GM19035 (cell line): Measurements from ENCODE around the gene QPCT.
A peak's percentile ranks its signal among the peaks of the same experiment; 100 is the strongest.
"Not testable (repeated sequence)": the region's sequence is repeated elsewhere in the genome, so short reads cannot be mapped to it uniquely, and the experiment has no call there.

Experiments
- ATAC-seq: cut with Tn5 transposase; IDR thresholded peaks from one replicate; pipeline ENCODE4 v1.9.1; 2021; ENCODE audit not compliant: unreplicated experiment

QPCT gene

DNA sequence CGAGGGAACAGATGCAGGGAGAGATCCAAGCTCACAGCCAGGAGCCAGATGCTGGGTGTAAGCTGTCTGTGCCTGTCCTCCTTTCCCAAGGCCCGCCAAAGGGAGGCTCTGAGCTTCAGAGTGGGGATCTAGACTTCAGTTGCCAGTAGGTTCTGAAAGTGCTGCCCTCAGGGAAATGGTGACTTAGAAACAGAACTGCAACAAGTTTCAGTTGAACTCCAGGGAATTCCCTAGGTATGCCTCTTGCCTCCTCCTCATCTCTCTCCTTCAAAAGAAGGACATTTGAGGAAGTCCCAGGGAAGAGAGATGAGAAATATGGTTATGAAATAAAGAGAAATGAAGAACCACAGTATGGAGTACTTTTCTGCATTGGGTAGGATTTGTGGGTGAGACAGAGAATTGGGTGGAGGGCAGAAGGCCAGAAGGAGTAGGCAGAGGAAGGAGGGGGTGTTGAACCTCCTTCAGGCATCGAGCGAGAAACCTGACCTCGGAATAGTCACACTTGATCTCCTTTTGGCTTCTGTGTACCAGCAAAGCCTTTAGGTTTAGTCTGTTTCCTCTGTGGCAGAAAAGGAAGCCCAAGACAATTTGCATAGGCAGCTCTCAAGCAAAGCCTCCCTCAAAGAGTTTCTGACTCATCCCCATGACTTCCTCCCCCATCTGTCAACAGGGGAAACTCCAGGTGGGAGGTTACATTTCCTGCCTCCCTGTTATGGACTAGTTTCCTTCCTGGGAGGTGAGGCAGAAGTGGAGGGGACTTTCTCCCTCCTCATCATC, 45.7 kb downstream of the QPCT start:
- ATAC-seq, result peak; percentile 94

DNA sequence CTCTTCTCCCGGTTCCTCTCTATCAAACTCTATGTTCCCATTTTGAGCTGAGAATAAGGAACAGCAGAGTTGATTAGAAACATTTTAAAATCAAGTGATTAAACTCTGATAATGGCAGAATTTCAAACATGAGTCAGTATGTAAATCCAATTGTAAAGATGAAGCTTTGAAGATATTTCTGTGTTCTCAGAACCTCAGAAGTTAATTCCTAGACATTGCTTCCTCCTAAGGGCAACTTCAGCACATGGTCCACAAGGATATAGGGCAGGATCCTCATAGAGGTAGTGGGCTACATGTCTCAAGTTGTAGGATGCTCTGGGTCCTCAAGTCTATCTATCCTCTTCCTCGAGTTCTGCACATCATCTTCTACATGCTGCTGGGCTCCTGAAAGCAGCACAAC, 46.3 kb downstream of the QPCT start:
- ATAC-seq, result no peak

DNA sequence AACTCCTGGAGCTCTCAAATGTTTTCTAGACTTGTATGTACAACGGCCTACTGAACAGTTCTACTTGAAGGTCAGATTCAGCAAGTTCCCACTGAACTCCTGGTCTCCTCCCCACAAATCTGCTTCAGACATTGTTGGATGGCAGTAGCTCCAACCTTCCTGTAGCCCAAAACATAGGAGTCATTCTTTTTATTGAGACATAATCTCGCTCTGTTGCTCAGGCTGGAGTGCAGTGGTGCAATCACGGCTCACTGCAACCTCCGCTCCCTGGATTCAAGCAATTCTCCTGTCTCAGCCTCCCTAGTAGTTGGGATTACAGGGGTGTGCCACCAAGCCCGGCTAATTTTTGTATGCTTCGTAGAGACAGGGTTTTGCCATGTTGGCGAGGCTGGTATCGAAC, 47.3 kb downstream of the QPCT start:
- ATAC-seq, result no peak

GRCh38 chr2:37392428-37392827, 48.0 kb downstream of the QPCT start:
- no peak for ATAC-seq

DNA sequence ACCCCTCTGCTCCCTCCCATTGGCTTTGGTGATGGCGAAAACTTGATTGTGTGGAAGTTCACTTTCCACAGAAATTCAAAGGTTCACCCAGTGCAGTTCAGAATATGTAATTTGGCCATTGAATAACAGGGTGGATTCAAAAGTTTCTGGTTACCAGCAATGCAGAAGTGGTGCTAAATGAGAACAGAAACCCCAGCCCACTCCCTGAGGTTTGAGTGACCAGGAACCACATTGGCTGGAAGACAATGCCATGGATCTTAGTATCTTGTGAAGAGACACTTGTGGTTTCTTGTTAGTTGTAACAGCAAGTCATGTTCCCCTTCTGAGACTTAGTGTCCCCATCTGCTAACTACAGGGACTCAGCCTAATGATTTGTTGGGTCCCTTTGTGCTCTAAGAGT, 49.8 kb downstream of the QPCT start:
- ATAC-seq, result no peak

GRCh38 chr2:37394796-37395555, 50.5 kb downstream of the QPCT start:
- ATAC-seq, result no peak

GRCh38 chr2:37396890-37397565, 52.6 kb downstream of the QPCT start:
- ATAC-seq, result no peak

GRCh38 chr2:37398990-37399389, 54.6 kb downstream of the QPCT start:
- no peak for ATAC-seq

DNA sequence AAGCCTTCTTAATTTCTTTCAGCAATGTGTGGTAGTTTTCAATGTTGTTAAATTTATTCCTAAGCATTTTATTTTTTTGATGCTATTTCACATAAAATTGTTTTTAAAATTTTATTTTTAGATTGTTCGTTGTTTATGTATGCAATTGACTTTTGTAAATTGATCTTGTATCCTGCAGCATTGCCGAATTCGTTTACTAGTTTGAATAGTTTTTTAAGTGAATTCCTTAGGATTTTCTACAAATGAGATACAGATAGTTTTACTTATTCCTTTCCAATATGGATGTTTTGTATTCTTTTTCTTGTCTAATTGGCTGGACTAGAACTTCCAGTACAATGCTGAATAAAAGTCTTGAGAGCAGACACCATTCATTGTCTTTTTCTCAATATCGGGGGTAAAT, 55.6 kb downstream of the QPCT start:
- no peak for ATAC-seq

DNA sequence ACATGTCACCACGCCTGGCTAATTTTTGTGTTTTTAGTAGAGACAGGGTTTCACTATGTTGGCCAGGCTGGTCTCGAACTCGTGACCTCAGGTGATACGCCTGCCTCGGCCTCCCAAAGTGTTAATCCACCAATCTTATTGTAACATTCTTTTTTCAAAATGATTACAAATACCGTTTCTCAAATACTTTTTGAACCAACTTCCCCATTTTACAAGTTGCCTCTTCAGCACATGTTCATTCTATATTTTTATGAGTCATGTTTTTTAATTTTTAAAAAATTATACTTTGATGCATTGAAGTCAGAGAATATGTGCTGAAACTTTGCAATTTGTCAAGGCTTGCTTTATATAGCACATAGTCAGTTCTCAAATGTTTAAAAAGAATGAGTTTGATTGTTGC, 58.2 kb downstream of the QPCT start:
- no peak for ATAC-seq

- ATAC-seq, result no peak
Observed at GRCh38 chr2:37405781-37406180, 61.4 kb downstream of the QPCT start.

GRCh38 chr2:37412231-37412630, 67.8 kb downstream of the QPCT start:
- no peak for ATAC-seq

DNA sequence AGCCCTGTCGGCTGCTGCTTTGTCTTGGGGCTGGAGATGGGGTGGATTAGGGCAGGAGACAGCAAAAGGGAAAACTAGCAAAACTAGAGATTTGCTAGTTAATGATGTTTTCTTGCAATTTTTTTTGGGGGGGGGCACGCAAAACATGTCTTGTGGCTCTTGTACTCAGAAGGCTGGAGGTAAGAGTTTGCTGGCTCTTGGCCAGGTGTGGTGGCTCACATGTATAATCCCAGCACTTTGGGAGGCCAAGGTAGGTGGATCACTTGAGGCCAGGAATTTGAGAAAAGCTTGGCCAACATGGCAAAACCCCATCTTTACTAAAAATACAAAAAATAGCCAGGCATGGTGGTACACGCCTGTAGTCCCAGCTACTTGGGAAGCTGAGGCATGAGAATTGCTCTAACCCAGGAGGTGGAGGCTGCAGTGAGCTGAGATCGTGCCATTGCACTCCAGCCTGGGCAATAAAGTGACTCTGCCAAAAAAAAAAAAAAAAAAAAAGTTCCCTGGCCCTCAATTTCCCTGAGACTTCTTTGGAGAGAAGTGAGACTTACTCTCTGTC, 69.6 kb downstream of the QPCT start:
- not testable (repeated sequence) for ATAC-seq

- ATAC-seq, result no peak
Observed at GRCh38 chr2:37414470-37414949, 70.1 kb downstream of the QPCT start.

- ATAC-seq, result no peak
Observed at GRCh38 chr2:37415128-37415820, 70.8 kb downstream of the QPCT start.

DNA sequence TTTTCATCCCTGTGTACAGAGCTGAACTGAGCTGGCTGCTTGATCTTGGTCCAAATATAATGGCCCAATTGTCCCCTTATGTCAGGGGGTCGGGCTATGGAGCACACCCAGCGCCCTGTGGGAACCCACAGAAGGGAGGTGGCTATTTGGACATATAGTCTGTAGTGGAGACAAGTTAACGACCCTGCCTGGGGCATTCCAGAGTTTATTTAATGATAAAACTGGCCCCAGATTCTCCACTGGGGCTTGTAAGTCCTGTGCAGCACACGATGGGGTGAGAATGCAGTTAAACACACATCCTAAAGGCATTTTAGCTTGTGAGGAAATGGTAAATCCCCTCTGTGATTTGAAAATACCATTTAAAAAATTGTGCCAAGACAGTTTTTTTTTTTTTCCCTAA, 72.9 kb downstream of the QPCT start:
- no peak for ATAC-seq

DNA sequence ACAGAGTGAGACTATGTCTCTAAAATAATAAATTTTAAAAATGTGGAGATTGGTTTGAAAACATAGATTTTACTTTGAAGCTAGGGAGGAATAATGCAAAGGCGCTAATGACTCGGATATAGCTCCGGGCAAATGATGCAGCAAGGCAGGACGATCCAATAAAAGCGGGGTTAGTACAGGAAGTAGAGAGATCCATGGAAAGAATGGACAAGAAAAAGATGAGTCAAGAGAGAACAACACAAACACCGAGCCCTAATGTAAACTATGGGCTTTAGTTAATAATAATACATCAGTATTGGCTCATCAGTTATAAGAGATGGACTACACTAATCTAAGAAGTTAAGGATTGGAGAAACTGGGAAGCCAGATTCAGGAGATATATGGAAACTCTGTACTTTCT, 74.5 kb downstream of the QPCT start:
- ATAC-seq, result no peak

DNA sequence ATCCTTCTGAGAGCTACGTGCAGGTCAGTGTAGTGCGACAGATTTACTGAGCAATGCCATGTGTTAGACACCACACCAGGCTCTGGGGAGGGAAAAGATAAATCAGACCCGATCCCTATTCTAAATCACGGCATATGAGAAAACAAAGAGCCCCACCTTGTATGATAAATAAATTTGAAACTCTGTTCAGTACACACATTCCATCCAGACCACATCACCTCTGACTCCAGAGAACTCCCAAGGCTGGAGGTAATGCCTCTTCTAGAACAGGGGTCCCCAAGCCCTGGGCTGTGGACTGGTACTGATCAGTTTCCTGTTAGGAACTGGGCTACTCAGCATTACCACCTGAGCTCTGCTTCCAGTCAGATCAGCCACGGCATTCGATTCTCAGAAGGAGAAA, 77.3 kb downstream of the QPCT start:
- no peak for ATAC-seq

GRCh38 chr2:37422816-37423215, 78.4 kb downstream of the QPCT start:
- ATAC-seq, result no peak
